Measurements from ENCODE around the gene ZNF521. TPM values are rescaled to one million over a fixed set of nuclear protein-coding genes. Genes with fewer than 3 reads are reported as not detected.
A peak's percentile ranks its signal among the peaks of the same experiment; 100 is the strongest.

The ZNF521 gene
- total and polyA plus RNA-seq, 2 donors (not counting 3 experiments of a cell fraction or from before 2014, with no cell fraction given) = 111 to 168 TPM

DNA sequence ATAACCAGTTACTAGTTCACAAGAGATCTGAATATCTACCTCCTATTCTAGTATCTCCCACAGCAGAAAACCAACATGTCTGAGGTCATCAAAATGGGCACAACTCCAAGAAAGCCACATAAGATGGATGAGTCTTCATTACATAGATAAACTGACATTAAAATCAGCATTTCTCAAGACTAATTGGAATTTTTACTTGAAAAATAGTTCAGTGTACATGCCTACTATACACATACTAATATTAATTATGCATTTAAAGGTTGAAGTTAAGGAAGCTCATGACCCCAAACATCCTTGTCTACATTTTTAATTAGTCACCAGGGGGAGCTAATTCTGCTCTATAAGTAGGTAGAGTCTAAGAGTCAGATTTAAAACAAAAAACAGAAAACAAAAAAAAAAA, 41.9 kb downstream of the ZNF521 start:
- Histone ChIP-seq H3K27me3 (ENCODE audit: control insufficient read depth in 2 of 2, insufficient read depth in 2 of 2, low read length in 2 of 2) (no peaks in the 10 kb centered on the region), H3K36me3 (ENCODE audit: control insufficient read depth in 2 of 2, extremely low read depth in 1 of 2, insufficient read depth in 2 of 2, low read length in 2 of 2) (peaks cover 2 to 6% of the 10 kb centered on the region in 2 experiments), H4K20me1 (replicated peaks; ENCODE audit: control insufficient read depth, extremely low read depth, insufficient read depth, low read length) (peaks cover 6% of the 10 kb centered on the region), H3K4me2 (ENCODE audit: insufficient read depth, low read length) (no peak overlapping the region), H3K27ac (ENCODE audit: insufficient read depth, low read depth, low read length) (no peak overlapping the region), H2AFZ (ENCODE audit: low read depth, low read length) (no peak overlapping the region), H3K4me3 (replicated peaks in 1 of 3; ENCODE audit: insufficient read depth in 1 of 3, low read depth in 1 of 3, low read length in 3 of 3) (no peak overlapping the region), H3K9me1 (replicated peaks; ENCODE audit: control insufficient read depth, extremely low read depth, insufficient read depth, low read length) (no peaks in the 10 kb centered on the region), H3K4me1 (ENCODE audit: control insufficient read depth, extremely low read depth, insufficient read depth, low read length) (peaks cover 35% of the 10 kb centered on the region), H3K9me3 (replicated peaks; ENCODE audit: control insufficient read depth, insufficient read depth, low read length) (no peaks in the 10 kb centered on the region), H3K9ac (replicated peaks; ENCODE audit: extremely low read depth, insufficient read depth, low read length) (no peak overlapping the region), H3K79me2 (ENCODE audit: control insufficient read depth, insufficient read depth, low read length) (peaks cover 40% of the 10 kb centered on the region)
- ChIA-PET POLR2A (interaction anchor here (0.9 kb wide), 1 partner anchor 76 kb away, joined by 3 read pairs; no protein-coding TSS in a partner anchor), CTCF (interaction anchor here (0.7 to 1.9 kb wide), 15 partner anchors 10 to 766 kb away, joined by 3 to 10 read pairs (median 3); partner anchors contain the start of gene ZNF521)
- TF ChIP-seq FOS (IDR thresholded peaks at IDR 0.05; ENCODE audit: borderline replicate concordance, insufficient read depth, low read length) = peak; percentile 41
- peak; percentile 6 for TF ChIP-seq JUN (IDR thresholded peaks at IDR 0.05; ENCODE audit: borderline replicate concordance, insufficient read depth, insufficient read length, low read depth)
- TF ChIP-seq POLR2AphosphoS5 (IDR thresholded peaks at IDR 0.05; ENCODE audit: insufficient read depth, low read depth, low read length) = no peak
- no peak for TF ChIP-seq MYC (IDR thresholded peaks at IDR 0.05; ENCODE audit: low read depth, low read length)
- TF ChIP-seq, protein P1, sequence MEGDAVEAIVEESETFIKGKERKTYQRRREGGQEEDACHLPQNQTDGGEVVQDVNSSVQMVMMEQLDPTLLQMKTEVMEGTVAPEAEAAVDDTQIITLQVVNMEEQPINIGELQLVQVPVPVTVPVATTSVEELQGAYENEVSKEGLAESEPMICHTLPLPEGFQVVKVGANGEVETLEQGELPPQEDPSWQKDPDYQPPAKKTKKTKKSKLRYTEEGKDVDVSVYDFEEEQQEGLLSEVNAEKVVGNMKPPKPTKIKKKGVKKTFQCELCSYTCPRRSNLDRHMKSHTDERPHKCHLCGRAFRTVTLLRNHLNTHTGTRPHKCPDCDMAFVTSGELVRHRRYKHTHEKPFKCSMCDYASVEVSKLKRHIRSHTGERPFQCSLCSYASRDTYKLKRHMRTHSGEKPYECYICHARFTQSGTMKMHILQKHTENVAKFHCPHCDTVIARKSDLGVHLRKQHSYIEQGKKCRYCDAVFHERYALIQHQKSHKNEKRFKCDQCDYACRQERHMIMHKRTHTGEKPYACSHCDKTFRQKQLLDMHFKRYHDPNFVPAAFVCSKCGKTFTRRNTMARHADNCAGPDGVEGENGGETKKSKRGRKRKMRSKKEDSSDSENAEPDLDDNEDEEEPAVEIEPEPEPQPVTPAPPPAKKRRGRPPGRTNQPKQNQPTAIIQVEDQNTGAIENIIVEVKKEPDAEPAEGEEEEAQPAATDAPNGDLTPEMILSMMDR (IDR thresholded peaks at IDR 0.05; ENCODE audit: extremely low read depth in 1 of 2, insufficient read depth in 1 of 2, low read depth in 1 of 2, low read length in 2 of 2) = peak in 1 of 2 donors; percentile 1
- TF ChIP-seq, protein P2, sequence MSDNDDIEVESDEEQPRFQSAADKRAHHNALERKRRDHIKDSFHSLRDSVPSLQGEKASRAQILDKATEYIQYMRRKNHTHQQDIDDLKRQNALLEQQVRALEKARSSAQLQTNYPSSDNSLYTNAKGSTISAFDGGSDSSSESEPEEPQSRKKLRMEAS (IDR thresholded peaks at IDR 0.05; ENCODE audit: insufficient read depth, insufficient read length) = no peak
- TF ChIP-seq GATA2 (IDR thresholded peaks at IDR 0.05; ENCODE audit: insufficient read depth, insufficient read length, low read depth, low read length) = no peak
- BruUV-seq (replicated peaks) = no TSS peak
- intact Hi-C loops (cut with micrococcal nuclease) = loop anchor here (1.0 to 5.0 kb wide), 3 partner anchors 17 to 522 kb away; no protein-coding TSS in a partner anchor
- dilution Hi-C loops (cut with MboI; ENCODE audit: extremely low pct_ligation_motif_present, low sequenced_read_pairs) = no loop called here
- DNase-seq (ENCODE audit: low read depth, low spot score) (peak; percentile 75), FAIRE-seq (no peak)

Data from endothelial cell of umbilical vein (primary cell).